C4-2B (cell line): Measurements from ENCODE around the gene NAA25.
"Not testable (repeated sequence)": the region's sequence is repeated elsewhere in the genome, so short reads cannot be mapped to it uniquely, and the experiment has no call there.

Experiments used
- H3K27ac ChIP-seq: fragments of 450-650 bp; 2 replicates; pipeline ENCODE4 v1.5.1; 2017
- ZFX ChIP-seq: fragments of 450-650 bp; IDR thresholded peaks from 2 replicates; pipeline ENCODE4 v1.6.1; 2017
- TF ChIP-seq, protein P1 (sequence below): fragments of 450-650 bp; conservative IDR thresholded peaks from 2 replicates; pipeline ENCODE4 v1.5.1; 2017; ENCODE audit warnings: mild to moderate bottlenecking

The NAA25 gene

DNA sequence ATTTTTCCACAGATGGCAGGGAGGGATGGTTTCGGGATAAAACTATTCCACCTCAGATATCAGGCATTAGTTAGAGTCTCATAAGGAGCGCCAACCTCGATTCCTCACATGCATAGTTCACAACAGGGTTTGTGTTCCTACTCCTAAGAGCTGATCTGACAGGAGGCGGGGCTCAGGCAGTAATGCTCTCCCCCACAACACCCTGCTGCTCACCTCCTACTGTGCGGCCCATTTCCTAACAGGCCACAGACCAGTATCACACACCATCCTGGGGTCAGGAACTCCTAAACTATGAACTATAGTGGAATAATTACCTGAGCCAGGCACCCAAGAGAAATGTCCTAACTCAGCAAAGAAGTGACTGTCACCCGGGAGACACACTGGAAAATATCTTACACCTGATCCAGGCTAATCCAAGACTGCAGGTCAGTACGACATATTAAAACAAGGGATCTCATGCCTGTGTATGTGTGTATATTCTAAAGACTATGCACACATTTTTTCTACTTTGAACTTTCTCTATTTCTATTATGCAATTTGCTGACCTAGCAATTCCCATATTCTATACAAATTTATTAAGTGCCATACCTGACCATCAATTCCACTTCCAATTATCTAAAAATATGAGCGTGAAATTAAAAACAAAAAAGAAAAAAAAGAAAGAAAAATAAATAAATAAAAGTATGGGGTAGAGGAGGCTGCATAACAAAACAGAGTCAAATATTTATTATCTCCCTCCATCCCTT is 4.7 kb downstream of the NAA25 start:
- TF ChIP-seq ZFX: no peak
- TF ChIP-seq, protein P1, sequence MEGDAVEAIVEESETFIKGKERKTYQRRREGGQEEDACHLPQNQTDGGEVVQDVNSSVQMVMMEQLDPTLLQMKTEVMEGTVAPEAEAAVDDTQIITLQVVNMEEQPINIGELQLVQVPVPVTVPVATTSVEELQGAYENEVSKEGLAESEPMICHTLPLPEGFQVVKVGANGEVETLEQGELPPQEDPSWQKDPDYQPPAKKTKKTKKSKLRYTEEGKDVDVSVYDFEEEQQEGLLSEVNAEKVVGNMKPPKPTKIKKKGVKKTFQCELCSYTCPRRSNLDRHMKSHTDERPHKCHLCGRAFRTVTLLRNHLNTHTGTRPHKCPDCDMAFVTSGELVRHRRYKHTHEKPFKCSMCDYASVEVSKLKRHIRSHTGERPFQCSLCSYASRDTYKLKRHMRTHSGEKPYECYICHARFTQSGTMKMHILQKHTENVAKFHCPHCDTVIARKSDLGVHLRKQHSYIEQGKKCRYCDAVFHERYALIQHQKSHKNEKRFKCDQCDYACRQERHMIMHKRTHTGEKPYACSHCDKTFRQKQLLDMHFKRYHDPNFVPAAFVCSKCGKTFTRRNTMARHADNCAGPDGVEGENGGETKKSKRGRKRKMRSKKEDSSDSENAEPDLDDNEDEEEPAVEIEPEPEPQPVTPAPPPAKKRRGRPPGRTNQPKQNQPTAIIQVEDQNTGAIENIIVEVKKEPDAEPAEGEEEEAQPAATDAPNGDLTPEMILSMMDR: no peak
- H3K27ac ChIP-seq: no peak overlapping the region

DNA sequence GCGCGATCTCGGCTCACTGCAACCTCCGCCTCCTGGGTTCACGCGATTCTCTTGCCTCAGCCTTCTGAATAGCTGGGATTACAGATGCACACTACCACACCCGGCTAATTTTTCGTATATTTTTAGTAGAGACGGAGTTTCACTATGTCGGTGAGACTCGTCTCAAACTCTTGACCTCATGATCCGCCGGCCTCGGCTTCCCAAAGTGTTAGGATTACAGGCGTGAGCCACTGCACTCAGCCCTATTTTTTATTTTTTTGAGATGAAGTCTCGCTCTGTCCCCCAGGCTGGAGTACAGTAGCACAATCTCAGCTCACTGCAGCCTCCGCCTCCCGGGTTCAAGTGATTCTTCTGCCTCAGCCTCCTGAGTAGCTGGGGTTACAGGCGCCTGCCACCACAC is 5.8 kb downstream of the NAA25 start:
- not testable (repeated sequence) for H3K27ac ChIP-seq

GRCh38 chr12:112102127-112102526 is 6.5 kb downstream of the NAA25 start:
- TF ChIP-seq, protein P1: no peak
- no peak for TF ChIP-seq ZFX
- no peak overlapping the region for H3K27ac ChIP-seq

DNA sequence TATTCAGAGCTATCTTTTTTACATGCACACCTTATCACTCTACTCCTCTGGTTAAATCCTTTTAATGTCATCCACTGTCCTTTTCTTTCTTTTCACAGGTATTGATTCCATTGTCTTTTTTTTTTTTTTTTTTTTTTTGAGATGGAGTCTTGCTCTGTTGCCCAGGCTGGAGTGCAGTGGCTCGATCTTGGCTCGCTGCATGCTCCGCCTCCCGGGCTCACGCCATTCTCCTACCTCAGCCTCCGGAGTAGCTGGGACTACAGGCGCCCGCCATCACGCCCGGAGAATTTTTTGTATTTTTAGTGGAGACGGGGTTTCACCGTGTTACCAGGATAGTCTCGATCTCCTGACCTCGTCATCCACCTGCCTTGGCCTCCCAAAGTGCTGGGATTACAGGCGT is 8.1 kb downstream of the NAA25 start:
- not testable (repeated sequence) for H3K27ac ChIP-seq

- no peak overlapping the region for H3K27ac ChIP-seq
- TF ChIP-seq ZFX: no peak
- TF ChIP-seq, protein P1: no peak
These were observed 10.9 kb downstream of the NAA25 start for GRCh38 chr12:112097641-112098040.

DNA sequence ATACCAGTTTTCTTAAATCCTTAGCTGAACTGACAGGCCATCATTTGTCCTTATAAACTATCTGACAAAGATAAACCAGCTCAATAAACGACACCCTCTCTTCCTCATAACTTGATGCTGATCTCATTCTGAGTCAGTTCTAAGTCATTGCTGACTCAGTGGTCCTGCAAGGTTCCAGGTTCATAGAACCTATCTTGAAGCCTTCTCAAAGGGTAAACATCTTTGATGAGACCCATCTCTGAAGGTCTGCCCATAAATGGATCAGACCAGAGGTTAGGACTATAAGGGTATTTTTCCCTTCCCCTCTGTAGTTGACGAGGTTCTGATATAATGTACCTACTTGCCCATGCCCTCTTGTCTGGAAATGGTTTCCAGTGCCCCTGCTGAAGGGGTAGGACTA is 11.9 kb downstream of the NAA25 start:
- H3K27ac ChIP-seq: no peak overlapping the region
- TF ChIP-seq ZFX: no peak
- TF ChIP-seq, protein P1: no peak

- H3K27ac ChIP-seq: no peak overlapping the region
- TF ChIP-seq, protein P1: no peak
- no peak for TF ChIP-seq ZFX
These were observed 12.5 kb downstream of the NAA25 start for GRCh38 chr12:112096070-112096469.

GRCh38 chr12:112091563-112091962 is 17.0 kb downstream of the NAA25 start:
- no peak overlapping the region for H3K27ac ChIP-seq

More at GRCh38 chr12:112091563-112091962, 17.0 kb downstream of the NAA25 start:
- TF ChIP-seq ZFX: no peak
- TF ChIP-seq, protein P1: no peak
